Keratinocyte (primary cell): ENCODE data around the gene OR2T35.

Source experiments
- EZH2 ChIP-seq: IDR thresholded peaks from one replicate; pipeline ENCODE4 v1.6.1; 2012; ENCODE audit warnings: inconsistent platforms, mild to moderate bottlenecking, low read length, moderate library complexity
- TF ChIP-seq, protein P1 (sequence below), 3 experiments: IDR thresholded peaks in 1 of 3; conservative IDR thresholded peaks in 1 of 3; optimal IDR thresholded peaks in 1 of 3; 2 replicates in 2 of 3; 3 replicates in 1 of 3; pipeline versions ENCODE3 to v1.5.1; 2011; ENCODE audit warnings: low read length in 3 of 3, mild to moderate bottlenecking in 3 of 3, moderate library complexity in 2 of 3, control low read depth in 1 of 3, inconsistent platforms in 1 of 3; ENCODE audit not compliant: insufficient read depth in 2 of 3; ENCODE audit errors: extremely low read depth in 1 of 3

DNA sequence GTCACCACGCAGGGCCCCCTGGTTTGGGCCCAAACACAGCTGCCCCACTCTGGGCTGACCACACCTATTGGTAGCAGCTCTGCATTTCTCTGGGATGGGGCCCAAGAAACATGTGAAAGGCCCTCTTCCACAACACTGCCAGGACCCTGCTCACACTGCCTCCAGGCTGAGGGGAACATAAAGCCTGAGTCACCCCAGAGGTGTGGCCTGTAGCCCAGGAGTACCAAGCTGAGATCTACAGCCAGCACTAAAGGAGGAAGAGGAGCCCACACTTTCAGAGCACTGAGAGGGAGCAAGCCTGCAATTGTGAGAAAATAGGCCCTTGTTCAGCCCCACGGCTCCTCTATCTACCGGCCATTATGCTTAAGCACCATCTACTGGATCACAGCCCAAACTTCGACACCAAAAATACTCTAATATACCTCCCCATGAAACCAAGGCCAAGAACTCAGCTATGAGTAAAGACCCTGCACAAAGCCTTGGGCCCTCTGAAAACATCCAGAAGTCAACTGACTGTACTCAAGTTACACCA lies 33.1 kb downstream of the OR2T35 start:
- TF ChIP-seq, protein P1, sequence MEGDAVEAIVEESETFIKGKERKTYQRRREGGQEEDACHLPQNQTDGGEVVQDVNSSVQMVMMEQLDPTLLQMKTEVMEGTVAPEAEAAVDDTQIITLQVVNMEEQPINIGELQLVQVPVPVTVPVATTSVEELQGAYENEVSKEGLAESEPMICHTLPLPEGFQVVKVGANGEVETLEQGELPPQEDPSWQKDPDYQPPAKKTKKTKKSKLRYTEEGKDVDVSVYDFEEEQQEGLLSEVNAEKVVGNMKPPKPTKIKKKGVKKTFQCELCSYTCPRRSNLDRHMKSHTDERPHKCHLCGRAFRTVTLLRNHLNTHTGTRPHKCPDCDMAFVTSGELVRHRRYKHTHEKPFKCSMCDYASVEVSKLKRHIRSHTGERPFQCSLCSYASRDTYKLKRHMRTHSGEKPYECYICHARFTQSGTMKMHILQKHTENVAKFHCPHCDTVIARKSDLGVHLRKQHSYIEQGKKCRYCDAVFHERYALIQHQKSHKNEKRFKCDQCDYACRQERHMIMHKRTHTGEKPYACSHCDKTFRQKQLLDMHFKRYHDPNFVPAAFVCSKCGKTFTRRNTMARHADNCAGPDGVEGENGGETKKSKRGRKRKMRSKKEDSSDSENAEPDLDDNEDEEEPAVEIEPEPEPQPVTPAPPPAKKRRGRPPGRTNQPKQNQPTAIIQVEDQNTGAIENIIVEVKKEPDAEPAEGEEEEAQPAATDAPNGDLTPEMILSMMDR (optimal IDR thresholded peaks at IDR 0.05 in 1 of 3, IDR thresholded peaks at IDR 0.05 in 1 of 3, conservative IDR thresholded peaks at IDR 0.05 in 1 of 3; ENCODE audit: extremely low read depth in 1 of 3, insufficient read depth in 2 of 3, low read length in 3 of 3), result no peak
- no peak for TF ChIP-seq EZH2
